Measurements from ENCODE around the gene MRFAP1L1.

Gene MRFAP1L1

GRCh38 chr4:6732441-6733357 is 23.0 kb upstream of the MRFAP1L1 start:
- Histone ChIP-seq H4K20me1 (ENCODE audit: insufficient read depth, low read length) (no peaks in the 10 kb centered on the region), H3K79me2 (ENCODE audit: insufficient read depth, low read length) (no peaks in the 10 kb centered on the region), H3K27me3 (ENCODE audit: insufficient read depth, low read length, poor library complexity) (no peaks in the 10 kb centered on the region), H3K4me2 (ENCODE audit: insufficient read depth, low read length) (no peak overlapping the region), H3K9me3 (ENCODE audit: insufficient read depth, low read length, severe bottlenecking) (no peaks in the 10 kb centered on the region), H3K4me3 (ENCODE audit: low read depth in 1 of 2, low read length in 2 of 2) (no peak overlapping the region), H3K4me1 (ENCODE audit: insufficient read depth, low read length) (no peaks in the 10 kb centered on the region), H3K36me3 (ENCODE audit: insufficient read depth, low read length) (no peaks in the 10 kb centered on the region), H3K9ac (ENCODE audit: low read depth, low read length) (no peak overlapping the region), H2AFZ (ENCODE audit: low read depth, low read length) (no peak overlapping the region), H3K27ac (ENCODE audit: low read length) (no peak overlapping the region)
- no peak for ATAC-seq (ENCODE audit: insufficient read depth, low read depth)
- TF ChIP-seq CTCF (IDR thresholded peaks at IDR 0.05; ENCODE audit: borderline replicate concordance, extremely low read depth, low read length, poor library complexity, severe bottlenecking) = no peak
- no peak for DNase-seq

- no peak overlapping the region for H3K27ac ChIP-seq (ENCODE audit: low read length)
- DNase-seq = no peak
These were observed 22.1 kb upstream of the MRFAP1L1 start for GRCh38 chr4:6731780-6732179.

GRCh38 chr4:6731318-6731675 is 21.6 kb upstream of the MRFAP1L1 start:
- H3K27ac ChIP-seq (ENCODE audit: low read length) = no peak overlapping the region

More at GRCh38 chr4:6731780-6732179, 22.1 kb upstream of the MRFAP1L1 start:
- no peak overlapping the region for H3K9ac ChIP-seq (ENCODE audit: low read depth, low read length)
- no peaks in the 10 kb centered on the region for H3K79me2 ChIP-seq (ENCODE audit: insufficient read depth, low read length)
- no peaks in the 10 kb centered on the region for H4K20me1 ChIP-seq (ENCODE audit: insufficient read depth, low read length)
- H2AFZ ChIP-seq (ENCODE audit: low read depth, low read length) = no peak overlapping the region
- no peaks in the 10 kb centered on the region for H3K9me3 ChIP-seq (ENCODE audit: insufficient read depth, low read length, severe bottlenecking)
- H3K27me3 ChIP-seq (ENCODE audit: insufficient read depth, low read length, poor library complexity) = no peaks in the 10 kb centered on the region
- H3K4me3 ChIP-seq (ENCODE audit: low read depth in 1 of 2, low read length in 2 of 2) = no peak overlapping the region
- no peak for ATAC-seq (ENCODE audit: insufficient read depth, low read depth)
- no peak overlapping the region for H3K4me2 ChIP-seq (ENCODE audit: insufficient read depth, low read length)
- H3K4me1 ChIP-seq (ENCODE audit: insufficient read depth, low read length) = no peaks in the 10 kb centered on the region
- no peaks in the 10 kb centered on the region for H3K36me3 ChIP-seq (ENCODE audit: insufficient read depth, low read length)
- TF ChIP-seq EZH2 (IDR thresholded peaks at IDR 0.05; ENCODE audit: borderline replicate concordance, low read depth, low read length, severe bottlenecking) (no peak), CTCF (IDR thresholded peaks at IDR 0.05; ENCODE audit: borderline replicate concordance, extremely low read depth, low read length, poor library complexity, severe bottlenecking) (no peak)

More at GRCh38 chr4:6731318-6731675, 21.6 kb upstream of the MRFAP1L1 start:
- Histone ChIP-seq H3K27me3 (ENCODE audit: insufficient read depth, low read length, poor library complexity) (no peaks in the 10 kb centered on the region), H3K79me2 (ENCODE audit: insufficient read depth, low read length) (no peaks in the 10 kb centered on the region), H4K20me1 (ENCODE audit: insufficient read depth, low read length) (no peaks in the 10 kb centered on the region), H3K4me2 (ENCODE audit: insufficient read depth, low read length) (no peak overlapping the region), H3K9me3 (ENCODE audit: insufficient read depth, low read length, severe bottlenecking) (no peaks in the 10 kb centered on the region), H3K9ac (ENCODE audit: low read depth, low read length) (no peak overlapping the region), H3K4me1 (ENCODE audit: insufficient read depth, low read length) (no peaks in the 10 kb centered on the region), H3K36me3 (ENCODE audit: insufficient read depth, low read length) (no peaks in the 10 kb centered on the region), H2AFZ (ENCODE audit: low read depth, low read length) (no peak overlapping the region), H3K4me3 (ENCODE audit: low read depth in 1 of 2, low read length in 2 of 2) (no peak overlapping the region)
- TF ChIP-seq CTCF (IDR thresholded peaks at IDR 0.05; ENCODE audit: borderline replicate concordance, extremely low read depth, low read length, poor library complexity, severe bottlenecking) = no peak
- no peak for TF ChIP-seq EZH2 (IDR thresholded peaks at IDR 0.05; ENCODE audit: borderline replicate concordance, low read depth, low read length, severe bottlenecking)
- DNase-seq (no peak), ATAC-seq (ENCODE audit: insufficient read depth, low read depth) (no peak)
